GM18873 (cell line): ENCODE measurements around the gene ADPRM.
"Not testable (repeated sequence)": the region's sequence is repeated elsewhere in the genome, so short reads cannot be mapped to it uniquely, and the experiment has no call there.

ENCODE experiments used
- ATAC-seq: cut with Tn5 transposase; IDR thresholded peaks from one replicate; pipeline ENCODE4 v1.9.1; 2021; ENCODE audit warnings: mild to moderate bottlenecking, moderate library complexity, moderate number of reproducible peaks; ENCODE audit not compliant: unreplicated experiment, low FRiP score

Gene ADPRM

GRCh38 chr17:10697092-10698081, at the start of gene ADPRM, which contains the start of gene SCO1:
Gene ADPRM (plus strand): TSS chr17:10697594. CDS start chr17:10704927, 7,333 bp downstream.
Gene SCO1 (minus strand): TSS chr17:10697533. CDS start chr17:10697507, 26 bp downstream.
- ATAC-seq: peak; percentile 90

- no peak for ATAC-seq
Observed at GRCh38 chr17:10648381-10648780, 49.0 kb upstream of the ADPRM start.

- no peak for ATAC-seq
Observed at GRCh38 chr17:10648956-10649355, 48.4 kb upstream of the ADPRM start.

GRCh38 chr17:10649602-10650001, 47.8 kb upstream of the ADPRM start:
- ATAC-seq: no peak

GRCh38 chr17:10651927-10652326, 45.5 kb upstream of the ADPRM start:
- ATAC-seq: no peak

- no peak for ATAC-seq
Observed at GRCh38 chr17:10652984-10653659, 44.3 kb upstream of the ADPRM start.

GRCh38 chr17:10653987-10654386, 43.4 kb upstream of the ADPRM start:
- no peak for ATAC-seq

GRCh38 chr17:10657148-10657547, 40.2 kb upstream of the ADPRM start, which contains the start of gene MYH3:
Gene MYH3 (minus strand): TSS chr17:10657309. CDS start chr17:10655064, 2,245 bp downstream.
- ATAC-seq: no peak

- no peak for ATAC-seq
Observed at GRCh38 chr17:10657879-10658278, 39.5 kb upstream of the ADPRM start.

GRCh38 chr17:10661437-10661836, 36.0 kb upstream of the ADPRM start:
- ATAC-seq: no peak

GRCh38 chr17:10663231-10663630, 34.2 kb upstream of the ADPRM start:
- no peak for ATAC-seq

GRCh38 chr17:10664571-10664970, 32.8 kb upstream of the ADPRM start:
- ATAC-seq: no peak

GRCh38 chr17:10666906-10667305, 30.5 kb upstream of the ADPRM start:
- no peak for ATAC-seq

GRCh38 chr17:10668775-10669174, 28.6 kb upstream of the ADPRM start:
- ATAC-seq: no peak

GRCh38 chr17:10673312-10673711, 24.1 kb upstream of the ADPRM start:
- no peak for ATAC-seq

- no peak for ATAC-seq
Observed at GRCh38 chr17:10674704-10675103, 22.7 kb upstream of the ADPRM start.

GRCh38 chr17:10681866-10682446, 15.4 kb upstream of the ADPRM start:
- no peak for ATAC-seq

GRCh38 chr17:10683853-10684252, 13.5 kb upstream of the ADPRM start:
- ATAC-seq: no peak

GRCh38 chr17:10687499-10687898, 9.9 kb upstream of the ADPRM start:
- ATAC-seq: no peak

GRCh38 chr17:10695875-10696407, 1.5 kb upstream of the ADPRM start:
- not testable (repeated sequence) for ATAC-seq
